GM12801 (cell line): Measurements from ENCODE around the gene RDM1.

Experiments used
- CTCF ChIP-seq: IDR thresholded peaks from one replicate; pipeline ENCODE4 v1.5.1; 2011; ENCODE audit warnings: control low read depth; ENCODE audit not compliant: insufficient read length; ENCODE audit errors: extremely low read depth

RDM1 gene

GRCh38 chr17:35889818-35890773 lies 40.5 kb downstream of the RDM1 start:
- no peak for TF ChIP-seq CTCF

GRCh38 chr17:35889241-35889640 lies 41.3 kb downstream of the RDM1 start:
- no peak for TF ChIP-seq CTCF

- TF ChIP-seq CTCF, result no peak
Observed at GRCh38 chr17:35879773-35880654, 50.6 kb downstream of the RDM1 start, which contains the start of gene CCL5. TSS of gene CCL5 (minus strand) at chr17:35880360.

- no peak for TF ChIP-seq CTCF
Observed at GRCh38 chr17:35878361-35878760, 52.2 kb downstream of the RDM1 start.

GRCh38 chr17:35877345-35878029 lies 53.1 kb downstream of the RDM1 start:
- no peak for TF ChIP-seq CTCF

- no peak for TF ChIP-seq CTCF
Observed at GRCh38 chr17:35876534-35876933, 54.0 kb downstream of the RDM1 start.

- TF ChIP-seq CTCF, result no peak
Observed at GRCh38 chr17:35875800-35876139, 54.8 kb downstream of the RDM1 start.
